GM19438 (cell line): ENCODE measurements around the gene UBIAD1.
"Not testable (repeated sequence)": the region's sequence is repeated elsewhere in the genome, so short reads cannot be mapped to it uniquely, and the experiment has no call there.

Experiments used
- ATAC-seq: cut with Tn5 transposase; IDR thresholded peaks from one replicate; pipeline ENCODE4 v1.9.1; 2021; ENCODE audit warnings: low read depth; ENCODE audit not compliant: unreplicated experiment

The UBIAD1 gene

DNA sequence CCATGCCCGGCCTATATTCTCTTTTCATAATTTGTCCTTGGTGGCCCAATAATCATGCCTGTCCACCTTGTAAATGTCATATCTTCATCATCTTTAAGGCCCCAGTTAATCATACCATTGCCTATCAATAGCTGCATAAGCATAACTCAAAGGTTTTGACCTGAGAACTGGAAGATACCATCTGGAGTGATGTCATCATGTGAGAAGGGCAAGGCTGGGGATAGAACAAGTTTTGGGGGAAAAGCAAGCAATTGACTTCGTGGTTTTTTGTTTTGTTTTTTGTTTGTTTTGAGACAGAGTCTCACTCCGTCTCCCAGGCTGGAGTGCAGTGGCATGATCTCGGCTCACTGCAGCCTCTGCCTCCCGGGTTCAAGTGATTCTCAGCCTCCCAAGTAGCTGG, 6.2 kb downstream of the UBIAD1 start:
- ATAC-seq: no peak

DNA sequence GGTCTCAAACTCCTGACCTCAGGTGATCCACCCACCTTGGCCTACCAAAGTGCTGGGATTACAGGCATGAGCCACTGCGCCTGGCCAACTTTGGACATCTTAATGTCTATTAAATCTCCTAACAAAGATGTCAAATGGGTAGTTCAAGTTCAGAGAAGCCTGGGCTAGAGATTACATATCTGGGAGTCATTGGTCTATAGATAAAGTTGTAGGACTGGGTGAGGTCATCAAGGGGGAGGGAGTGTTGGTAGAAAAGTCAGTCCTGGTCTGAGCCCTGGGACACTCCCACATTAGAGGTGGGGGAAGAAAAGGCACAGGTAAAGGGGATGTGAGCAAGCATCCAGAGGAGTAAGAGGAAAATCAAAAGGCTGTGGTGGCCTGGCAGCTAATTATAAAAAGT, 6.6 kb downstream of the UBIAD1 start:
- ATAC-seq: no peak

GRCh38 chr1:11280719-11281376, 7.8 kb downstream of the UBIAD1 start:
- ATAC-seq: no peak

DNA sequence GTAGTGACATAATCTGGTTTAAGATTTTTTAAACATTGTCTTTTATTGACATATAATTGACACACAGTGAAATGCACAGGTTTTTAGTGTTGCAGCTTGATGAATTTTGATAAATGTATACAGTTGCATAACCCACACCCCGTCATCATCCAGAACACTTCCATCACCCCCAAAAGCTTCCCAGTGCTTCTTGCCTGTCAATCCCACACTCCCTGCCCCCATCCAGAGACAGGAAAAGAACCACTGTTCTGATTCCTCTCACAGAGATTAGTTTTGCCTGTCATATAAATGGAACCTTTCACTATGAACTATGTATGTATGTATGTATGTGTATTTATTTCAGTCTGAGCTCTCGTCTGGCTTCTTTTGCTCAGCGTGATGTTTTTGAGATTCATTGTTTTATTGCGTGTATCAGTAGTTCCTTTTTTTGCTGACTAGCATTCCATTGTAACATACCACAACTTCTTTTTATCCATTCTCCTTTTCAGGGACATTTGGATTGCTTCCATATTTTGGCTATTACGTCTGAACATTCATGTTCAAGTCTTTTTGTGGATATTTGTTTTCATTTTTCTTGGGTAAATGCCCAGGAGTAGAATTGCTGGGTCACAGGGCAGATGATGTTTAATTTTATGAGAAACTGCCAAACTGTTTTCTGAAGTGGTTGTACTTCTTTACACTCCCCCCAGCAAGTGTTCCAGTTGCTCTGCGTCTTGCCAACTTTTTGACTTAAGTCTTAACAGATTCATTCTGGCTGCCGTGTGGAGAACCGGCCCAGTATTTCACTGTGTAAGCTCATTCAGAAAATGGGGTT, 8.7 kb downstream of the UBIAD1 start:
- no peak for ATAC-seq

DNA sequence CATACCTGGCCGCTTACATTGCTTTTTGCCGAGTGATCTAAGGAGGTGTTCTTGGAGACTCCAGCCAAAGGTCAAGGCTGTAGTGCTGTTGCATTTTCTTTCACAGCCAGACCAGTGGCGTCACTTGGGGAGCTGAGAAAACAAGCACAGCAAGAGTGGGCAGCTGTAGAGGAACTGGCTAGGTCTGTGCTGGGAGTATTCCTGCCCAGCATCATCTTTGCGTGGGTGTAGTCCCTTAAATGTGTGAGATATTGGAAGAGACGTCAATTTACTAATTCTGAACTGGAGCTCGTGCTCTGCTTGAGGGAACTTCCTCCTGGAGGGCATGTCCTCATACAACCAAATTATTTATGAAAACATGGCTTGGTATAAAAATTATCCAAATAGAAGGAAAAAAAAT, 10.2 kb downstream of the UBIAD1 start:
- ATAC-seq: no peak

DNA sequence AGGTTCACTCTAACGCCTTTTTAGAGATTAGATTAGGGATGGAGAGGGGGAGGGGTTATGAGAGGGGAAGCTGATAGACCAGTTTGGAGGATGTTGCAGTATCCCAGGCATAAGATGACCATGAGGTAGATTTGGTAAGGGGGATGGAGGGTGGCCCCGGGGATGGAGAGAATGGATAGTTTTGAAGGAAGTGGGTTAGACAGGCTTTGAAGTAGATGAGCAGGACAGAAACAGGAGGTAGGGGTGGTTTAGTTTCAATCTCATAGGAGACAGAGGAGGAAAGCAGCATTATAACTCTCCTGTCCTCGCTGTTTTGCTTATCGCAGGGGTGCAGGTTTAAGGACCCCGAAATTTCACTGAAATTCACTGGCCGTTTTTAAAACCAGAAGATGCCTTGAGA, 11.8 kb downstream of the UBIAD1 start:
- no peak for ATAC-seq

DNA sequence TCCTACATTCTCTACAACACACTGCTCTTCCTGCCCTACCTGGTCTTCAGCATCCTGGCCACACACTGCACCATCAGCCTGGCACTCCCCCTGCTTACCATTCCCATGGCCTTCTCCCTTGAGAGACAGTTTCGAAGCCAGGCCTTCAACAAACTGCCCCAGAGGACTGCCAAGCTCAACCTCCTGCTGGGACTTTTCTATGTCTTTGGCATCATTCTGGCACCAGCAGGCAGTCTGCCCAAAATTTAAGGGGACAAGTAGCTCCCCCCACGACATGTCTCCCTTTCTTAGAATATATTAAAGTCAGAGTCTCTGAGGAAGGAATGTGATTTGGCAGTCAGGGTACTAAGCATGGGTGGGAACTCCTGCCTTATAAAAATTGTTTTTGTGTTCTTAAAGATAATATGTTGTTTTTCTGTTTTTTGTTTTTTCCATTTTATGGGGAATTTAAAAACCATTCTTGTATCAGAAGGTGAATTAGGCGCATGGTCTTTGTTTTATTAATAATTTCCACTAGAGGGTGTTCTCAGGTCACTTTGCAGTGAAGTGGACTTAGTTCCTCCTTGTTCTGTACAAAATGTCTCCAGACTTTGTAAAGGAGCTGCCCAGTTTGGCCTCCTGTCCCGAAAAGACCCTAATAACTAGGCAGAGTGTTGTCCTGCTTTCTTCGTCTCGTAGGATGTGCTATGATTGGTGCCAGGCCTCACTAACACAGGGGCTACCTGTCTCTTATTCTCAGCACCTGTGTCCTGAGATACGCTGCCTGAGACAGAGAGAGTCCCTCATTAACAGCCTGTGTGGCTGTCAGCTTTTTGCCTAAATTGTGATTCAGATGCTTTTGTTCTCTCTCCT, 13.1 kb downstream of the UBIAD1 start:
- ATAC-seq: no peak

DNA sequence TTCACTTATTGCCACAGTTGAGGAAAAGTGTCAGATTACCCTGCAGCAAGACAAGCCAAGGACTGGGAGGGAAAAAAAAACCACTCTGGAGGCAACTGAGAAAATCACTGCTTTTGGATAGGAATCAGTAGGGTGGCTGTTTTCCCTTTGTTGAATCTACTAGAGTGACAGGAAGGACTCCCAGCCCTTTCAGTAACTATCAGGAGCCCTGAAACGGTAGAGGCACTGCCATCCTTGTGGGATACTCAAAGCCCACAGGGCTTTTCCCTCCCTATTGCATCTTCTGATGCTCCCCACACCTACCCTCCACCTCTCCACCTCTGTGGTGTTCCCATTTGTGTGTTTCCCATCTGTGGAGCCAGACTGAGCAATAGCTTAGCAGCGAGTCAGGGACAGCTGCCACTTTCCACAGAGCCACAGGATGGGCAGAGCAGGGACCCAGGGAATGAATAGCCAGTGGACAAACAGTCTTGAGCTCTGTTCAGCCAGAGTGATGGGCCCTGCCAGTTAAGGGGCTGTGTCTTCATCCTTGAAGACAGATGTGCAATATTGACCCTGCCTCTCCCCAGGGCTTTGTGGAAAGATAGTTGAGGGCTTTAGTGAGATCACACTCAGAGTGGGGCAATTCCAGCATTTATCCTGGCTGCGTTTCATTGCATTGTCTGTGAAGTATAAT, 13.9 kb downstream of the UBIAD1 start:
- ATAC-seq: no peak

GRCh38 chr1:11289064-11289463, 16.1 kb downstream of the UBIAD1 start:
- no peak for ATAC-seq

GRCh38 chr1:11291049-11291448, 18.1 kb downstream of the UBIAD1 start:
- no peak for ATAC-seq

DNA sequence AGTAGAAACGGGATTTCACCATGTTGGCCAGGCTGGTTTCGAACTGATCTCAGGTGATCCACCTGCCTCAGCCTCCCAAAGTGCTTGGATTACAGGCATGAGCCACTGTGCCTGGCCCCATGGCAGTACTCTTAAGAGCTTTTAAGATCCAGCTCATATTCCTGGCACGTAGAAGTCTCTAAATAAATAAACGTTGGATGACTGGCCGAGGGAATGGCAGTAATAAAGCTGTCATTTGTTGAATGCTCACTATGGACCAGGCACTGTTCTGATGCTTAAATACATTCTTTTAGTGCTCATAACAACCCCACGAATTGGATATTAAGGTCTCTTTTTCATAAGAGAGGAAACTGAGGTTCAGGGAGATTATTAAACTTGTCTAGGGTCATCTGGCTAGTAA, 20.9 kb downstream of the UBIAD1 start:
- no peak for ATAC-seq

DNA sequence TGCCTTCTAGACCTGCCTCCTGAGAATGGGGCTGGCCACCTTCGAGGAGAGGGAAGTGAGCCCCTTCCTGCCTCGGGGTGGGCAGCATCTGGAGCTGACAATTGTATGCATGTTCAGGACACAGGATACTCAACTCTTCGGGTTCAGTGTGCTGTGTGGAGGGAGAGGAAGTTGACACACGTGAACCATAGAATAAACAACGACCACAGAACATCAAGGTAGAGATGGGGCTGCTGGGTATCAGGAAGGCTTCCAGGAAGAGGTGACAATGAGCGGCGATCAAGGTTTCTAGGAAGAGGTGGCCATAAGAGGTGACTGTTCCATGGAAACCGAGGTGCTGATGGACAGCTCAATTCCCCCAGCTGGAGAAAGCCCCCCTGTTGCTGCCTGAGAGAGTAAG, 22.0 kb downstream of the UBIAD1 start:
- ATAC-seq: no peak

DNA sequence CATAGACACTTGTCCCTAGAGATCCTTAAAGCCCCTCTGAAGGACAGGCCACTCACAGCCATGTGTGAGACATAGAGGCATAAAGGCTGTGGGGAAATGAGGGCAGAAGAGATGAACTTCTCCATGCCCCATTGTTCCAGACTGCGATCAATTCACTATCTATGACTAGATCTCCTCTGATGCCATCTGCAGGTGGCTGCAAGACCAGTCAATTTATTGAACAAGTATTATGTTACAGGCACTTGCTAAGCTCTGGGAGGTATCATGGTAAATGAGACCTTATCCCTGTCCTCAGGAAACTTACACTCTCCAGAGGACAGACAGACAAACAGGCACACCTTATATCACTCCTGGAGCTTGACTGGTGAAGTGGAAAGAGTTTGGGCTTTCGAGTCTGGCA, 22.9 kb downstream of the UBIAD1 start:
- ATAC-seq: no peak

DNA sequence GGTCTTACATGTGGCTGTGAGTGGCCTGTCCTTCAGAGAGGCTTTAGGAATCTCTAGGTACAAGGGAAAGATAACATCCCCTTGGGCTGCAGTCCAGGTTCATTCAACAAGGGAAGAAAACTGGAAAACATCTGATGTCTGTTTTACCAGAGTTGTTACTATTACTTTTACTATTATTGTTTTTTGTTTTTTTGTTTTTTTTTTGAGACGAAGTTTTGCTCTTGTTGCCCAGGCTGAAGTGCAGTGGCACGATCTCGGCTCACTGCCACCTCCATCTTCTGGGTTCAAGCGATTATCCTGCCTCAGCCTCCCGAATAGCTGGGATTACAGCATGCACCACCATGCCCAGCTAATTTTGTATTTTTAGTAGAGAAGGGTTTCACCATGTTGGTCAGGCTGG, 24.8 kb downstream of the UBIAD1 start:
- ATAC-seq: not testable (repeated sequence)

DNA sequence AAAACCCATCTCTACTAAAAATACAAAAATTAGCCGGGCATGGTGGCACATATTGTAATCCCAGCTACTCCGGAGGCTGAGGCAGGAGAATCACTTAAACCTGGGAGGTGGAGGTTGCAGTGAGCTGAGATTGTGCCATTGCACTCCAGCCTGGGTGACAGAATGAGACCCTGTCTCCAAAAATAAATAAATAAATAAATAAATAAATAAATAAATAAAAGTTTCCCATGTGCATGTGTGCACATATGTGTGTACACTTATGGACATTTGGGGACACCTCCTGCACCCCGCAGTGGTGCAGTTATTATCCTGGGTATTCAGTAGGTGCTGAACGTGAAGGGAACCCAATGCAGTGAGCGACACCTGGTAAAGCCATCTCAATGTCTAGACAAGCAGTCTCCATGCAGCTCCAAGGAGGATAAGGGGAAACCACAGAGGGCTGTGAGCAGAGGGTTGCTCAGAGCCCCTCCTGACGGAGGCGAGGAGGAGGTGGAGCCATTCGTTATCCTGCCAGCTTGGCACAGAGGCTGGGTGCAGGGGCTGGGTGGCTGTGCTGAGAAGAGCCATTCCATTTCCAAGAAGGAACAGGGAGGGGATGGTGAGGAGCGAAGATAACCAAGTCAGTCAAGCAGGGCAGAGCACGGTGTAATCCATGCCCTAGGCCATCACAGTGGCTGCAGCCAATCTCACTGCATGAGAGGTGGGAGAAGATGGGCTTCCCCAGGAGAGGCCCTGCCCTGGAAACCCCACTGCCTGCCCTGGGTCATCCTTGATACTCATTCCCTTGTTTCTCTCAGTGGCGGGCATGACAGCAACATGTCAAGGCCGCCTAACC, 25.6 kb downstream of the UBIAD1 start:
- ATAC-seq: no peak

DNA sequence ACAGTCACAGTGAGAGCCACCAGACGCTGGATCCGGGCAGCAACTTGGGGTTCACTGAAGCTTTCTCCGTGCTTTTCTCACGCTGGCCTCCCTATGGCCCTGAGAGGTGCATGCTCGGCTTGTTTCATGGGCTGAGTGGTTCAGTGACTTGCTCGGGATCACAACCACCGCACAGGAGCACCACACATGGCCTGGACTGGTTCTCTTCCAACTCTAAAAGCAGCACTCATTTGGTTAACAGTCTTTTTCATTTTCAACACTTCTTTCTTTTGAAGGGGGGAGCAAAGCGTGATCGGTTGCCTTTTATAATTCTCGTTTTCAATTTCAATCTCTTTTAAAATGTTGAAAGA, 26.2 kb downstream of the UBIAD1 start:
- no peak for ATAC-seq

GRCh38 chr1:11301601-11302000, 28.6 kb downstream of the UBIAD1 start:
- no peak for ATAC-seq

- no peak for ATAC-seq
Measured at GRCh38 chr1:11302366-11302765, 29.4 kb downstream of the UBIAD1 start.

DNA sequence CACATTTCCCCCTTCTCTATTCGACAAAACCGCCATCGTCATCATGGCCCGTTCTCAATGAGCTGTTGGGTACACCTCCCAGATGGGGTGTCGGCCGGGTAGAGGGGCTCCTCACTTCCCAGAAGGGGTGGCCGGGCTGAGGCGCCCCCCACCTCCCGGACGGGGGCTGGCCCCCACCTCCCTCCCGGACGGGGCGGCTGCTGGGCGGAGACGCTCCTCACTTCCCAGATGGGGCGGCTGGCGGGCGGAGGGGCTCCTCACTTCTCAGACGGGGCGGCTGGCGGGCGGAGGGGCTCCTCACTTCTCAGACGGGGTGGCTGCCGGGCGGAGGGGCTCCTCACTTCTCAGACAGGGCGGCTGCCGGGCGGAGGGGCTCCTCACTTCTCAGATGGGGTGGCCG, 32.5 kb downstream of the UBIAD1 start:
- ATAC-seq: not testable (repeated sequence)

- no peak for ATAC-seq
Measured at GRCh38 chr1:11307852-11308251, 34.9 kb downstream of the UBIAD1 start.
